OCI-LY3 (cell line): ENCODE results near the gene MYH9.

Experiments used
- EZH2phosphoT487 ChIP-seq: fragments of 200-600 bp; shearing (Covaris generic); IDR thresholded peaks from 2 replicates; pipeline ENCODE4 v1.6.1; 2018; ENCODE audit warnings: antibody characterized with exemption, mixed run types, low read depth
- TF ChIP-seq, protein P1 (sequence below): fragments of 200-600, 300-600 bp; sonication (generic); IDR thresholded peaks from 2 replicates; pipeline ENCODE4 v1.5.1; 2014; ENCODE audit warnings: antibody characterized with exemption, low read length, low read depth

DNA sequence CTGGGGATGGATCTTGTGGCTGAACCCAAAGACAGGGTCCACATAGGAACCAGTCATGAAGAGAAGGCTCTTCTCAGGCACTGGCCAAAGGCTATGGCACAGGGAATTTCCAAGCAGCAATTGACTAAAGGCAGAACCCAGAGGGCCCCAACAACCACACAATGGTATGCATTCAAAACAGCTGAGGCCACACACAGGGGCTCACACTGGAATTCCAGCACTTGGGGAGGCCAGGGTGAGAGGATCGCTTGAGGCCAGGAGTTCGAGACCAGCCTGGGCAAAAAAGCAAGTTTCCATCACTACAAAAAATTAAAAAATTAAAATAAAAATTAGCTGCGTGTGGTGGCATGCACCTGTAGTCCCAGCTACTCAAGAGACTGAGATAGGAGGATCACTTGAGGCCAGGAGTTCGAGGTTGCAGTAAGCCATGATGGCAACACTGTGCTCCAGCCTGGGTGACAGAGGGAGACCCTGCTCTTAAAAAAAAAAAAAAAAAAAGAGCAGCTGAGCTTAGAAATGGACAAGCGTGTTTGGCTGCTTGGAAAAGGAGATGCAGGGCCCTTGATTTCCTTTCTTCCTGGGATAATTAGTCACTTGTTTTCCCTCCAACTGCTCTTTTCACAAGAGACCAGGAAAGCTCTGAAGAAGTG lies 44.6 kb downstream of the MYH9 start:
- TF ChIP-seq, protein P1, sequence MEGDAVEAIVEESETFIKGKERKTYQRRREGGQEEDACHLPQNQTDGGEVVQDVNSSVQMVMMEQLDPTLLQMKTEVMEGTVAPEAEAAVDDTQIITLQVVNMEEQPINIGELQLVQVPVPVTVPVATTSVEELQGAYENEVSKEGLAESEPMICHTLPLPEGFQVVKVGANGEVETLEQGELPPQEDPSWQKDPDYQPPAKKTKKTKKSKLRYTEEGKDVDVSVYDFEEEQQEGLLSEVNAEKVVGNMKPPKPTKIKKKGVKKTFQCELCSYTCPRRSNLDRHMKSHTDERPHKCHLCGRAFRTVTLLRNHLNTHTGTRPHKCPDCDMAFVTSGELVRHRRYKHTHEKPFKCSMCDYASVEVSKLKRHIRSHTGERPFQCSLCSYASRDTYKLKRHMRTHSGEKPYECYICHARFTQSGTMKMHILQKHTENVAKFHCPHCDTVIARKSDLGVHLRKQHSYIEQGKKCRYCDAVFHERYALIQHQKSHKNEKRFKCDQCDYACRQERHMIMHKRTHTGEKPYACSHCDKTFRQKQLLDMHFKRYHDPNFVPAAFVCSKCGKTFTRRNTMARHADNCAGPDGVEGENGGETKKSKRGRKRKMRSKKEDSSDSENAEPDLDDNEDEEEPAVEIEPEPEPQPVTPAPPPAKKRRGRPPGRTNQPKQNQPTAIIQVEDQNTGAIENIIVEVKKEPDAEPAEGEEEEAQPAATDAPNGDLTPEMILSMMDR: no peak
- TF ChIP-seq EZH2phosphoT487: no peak
